NCI-H510A treated with DMSO at 0.1 percent for 48 hours (cell line): Measurements from ENCODE around the gene NPAS2.

ENCODE experiments used
- DNase-seq: peaks from one replicate; lab custom pipeline; 2025; lab: John Stamatoyannopoulos, UW

NPAS2 gene

GRCh38 chr2:101014264-101014857, 194.4 kb downstream of the NPAS2 start:
- DNase-seq, result no peak

- DNase-seq, result no peak
Measured at GRCh38 chr2:101017371-101017770, 197.4 kb downstream of the NPAS2 start.

GRCh38 chr2:101018934-101019333, 199.0 kb downstream of the NPAS2 start:
- DNase-seq, result no peak

- no peak for DNase-seq
Measured at GRCh38 chr2:101022221-101022620, 202.3 kb downstream of the NPAS2 start.

GRCh38 chr2:101023327-101024107, 203.6 kb downstream of the NPAS2 start:
- no peak for DNase-seq

- DNase-seq, result no peak
Measured at GRCh38 chr2:101025561-101025960, 205.6 kb downstream of the NPAS2 start.

GRCh38 chr2:101026253-101026701, 206.3 kb downstream of the NPAS2 start:
- DNase-seq, result no peak

GRCh38 chr2:101026923-101027469, 207.1 kb downstream of the NPAS2 start:
- no peak for DNase-seq

GRCh38 chr2:101027852-101028251, 207.9 kb downstream of the NPAS2 start:
- no peak for DNase-seq

GRCh38 chr2:101030866-101031554, 211.1 kb downstream of the NPAS2 start:
- no peak for DNase-seq

- DNase-seq, result no peak
Measured at GRCh38 chr2:101032084-101032776, 212.3 kb downstream of the NPAS2 start.

GRCh38 chr2:101036562-101036961, 216.6 kb downstream of the NPAS2 start:
- no peak for DNase-seq

- no peak for DNase-seq
Measured at GRCh38 chr2:101037161-101037755, 217.3 kb downstream of the NPAS2 start.

GRCh38 chr2:101038455-101039255, 218.7 kb downstream of the NPAS2 start:
- DNase-seq, result no peak

GRCh38 chr2:101040072-101040471, 220.1 kb downstream of the NPAS2 start:
- DNase-seq, result no peak

- no peak for DNase-seq
Measured at GRCh38 chr2:101040761-101041160, 220.8 kb downstream of the NPAS2 start.

- DNase-seq, result no peak
Measured at GRCh38 chr2:101041413-101041812, 221.5 kb downstream of the NPAS2 start.

- DNase-seq, result no peak
Measured at GRCh38 chr2:101045330-101045729, 225.4 kb downstream of the NPAS2 start.
